Transverse colon (tissue), 4 donors: ENCODE data around the gene LPAR2. TPM values are rescaled to one million over a fixed set of nuclear protein-coding genes. Genes with fewer than 3 reads are reported as not detected.

Source experiments
- DNase-seq: peaks from one replicate; pipeline ENCODE4 v3.0.0-alpha.2; 2019
- H3K27ac ChIP-seq, 4 donors: fragments of 200-600 bp; sonication (generic); 2 replicates each; pipeline ENCODE4 v1.5.1; 2016 to 2018; ENCODE audit warnings: inconsistent platforms in 4 of 4
- H3K27me3 ChIP-seq: fragments of 200-600 bp; sonication (generic); 2 replicates; pipeline ENCODE4 v1.5.1; 2017; ENCODE audit warnings: inconsistent platforms
- H3K36me3 ChIP-seq, 4 donors: fragments of 200-600 bp; sonication (generic); 2 replicates each; pipeline ENCODE4 v1.5.1; 2017 to 2019; ENCODE audit warnings: inconsistent platforms in 4 of 4
- H3K4me1 ChIP-seq, 4 donors: fragments of 200-600 bp; sonication (generic); 2 replicates each; pipeline ENCODE4 v1.5.1; 2017 to 2020; ENCODE audit warnings: inconsistent platforms in 4 of 4
- H3K4me3 ChIP-seq, 4 donors: fragments of 200-600 bp; sonication (generic); 1 replicate in 1 of 4; 2 replicates in 3 of 4; pipeline versions ENCODE4 v1.5.1 to v1.6.1; 2017 to 2019; ENCODE audit warnings: inconsistent platforms in 4 of 4
- H3K9me3 ChIP-seq, 2 donors: fragments of 200-600 bp; sonication (generic); 2 replicates each; pipeline ENCODE4 v1.5.1; 2017 to 2019; ENCODE audit warnings: inconsistent platforms in 2 of 2
- CTCF ChIP-seq, 5 experiments: fragments of 200-600 bp in 3 of 5; fragments of 450-650 bp in 2 of 5; sonication (generic) in 3 of 5; IDR thresholded peaks; 1 replicate in 2 of 5; 2 replicates in 3 of 5; pipeline ENCODE4 v1.5.1; 2016 to 2017; ENCODE audit warnings: antibody characterized with exemption in 5 of 5, inconsistent platforms in 3 of 5, mild to moderate bottlenecking in 2 of 5, moderate library complexity in 1 of 5
- EP300 ChIP-seq: sonication (generic); formaldehyde crosslinking; IDR thresholded peaks from one replicate; pipeline ENCODE4 v1.6.1; 2017; ENCODE audit warnings: antibody characterized with exemption, low read depth
- POLR2A ChIP-seq: fragments of 450-650 bp; IDR thresholded peaks from one replicate; pipeline ENCODE4 v1.6.1; 2016; ENCODE audit warnings: antibody characterized with exemption, mild to moderate bottlenecking, moderate library complexity
- POLR2AphosphoS5 ChIP-seq, 3 donors: sonication (generic); formaldehyde crosslinking; IDR thresholded peaks; one replicate each; pipeline ENCODE4 v1.6.1; 2016; ENCODE audit warnings: antibody characterized with exemption in 3 of 3
- WGBS, 2 donors: methylation state at CpG; one replicate each; pipeline ENCODE4 v1.1.5; 2018; ENCODE audit warnings: low coverage in 1 of 2; 5-methylcytosine and 5-hydroxymethylcytosine counted together
- in situ Hi-C, 4 donors: fragments of 200-750 bp; cut with MboI; loops; one replicate each; pipeline versions ENCODE4 v1.15.0 to v1.15.1; 2017; ENCODE audit warnings: low sequenced_read_pairs in 3 of 4, low pct_ligation_motif_present in 1 of 4, low pct_unique_long_range_greater_than_20kb in 1 of 4
- intact Hi-C: fragments of 100-400 bp; cut with DNase I; formaldehyde crosslinking; loops from one replicate; pipeline ENCODE4 v1.15.1; 2023; ENCODE audit warnings: low total_unique reads
- total RNA-seq, 4 donors: library from RNA; depleted of rRNA; stranded (reverse); fragments of >200 nt; gene quantifications; one replicate each; pipeline ENCODE4 v1.1.0, GENCODE V29; 2016

Gene LPAR2
- total RNA-seq, 4 donors from 2014 or later: 19.2 to 52.5 (median 32.6) TPM

DNA sequence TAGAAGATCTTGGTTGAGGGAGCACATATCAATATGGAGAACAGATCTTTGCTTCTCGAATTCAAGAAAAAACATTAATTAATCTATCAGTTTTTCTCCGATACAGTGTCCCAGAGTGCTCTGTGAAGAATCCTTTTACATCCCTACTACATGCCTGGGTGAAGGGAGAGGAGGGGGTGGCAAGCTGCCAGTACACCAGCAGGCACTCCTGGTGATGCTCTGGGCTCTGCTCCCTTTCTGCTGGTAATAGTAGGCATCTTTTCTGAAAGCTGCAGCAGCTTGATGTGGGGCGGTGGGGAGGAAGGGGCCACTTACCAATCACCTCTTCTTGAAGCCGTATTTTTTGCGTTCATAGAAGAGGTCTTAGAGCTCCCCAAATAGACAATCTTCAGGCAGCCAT is 40.2 kb downstream of the LPAR2 start:
- TF ChIP-seq POLR2AphosphoS5 (IDR thresholded peaks at IDR 0.05): no peak
- H3K9me3 ChIP-seq: no peaks in the 10 kb centered on the region
- DNase-seq: no peak
- H3K27ac ChIP-seq: no peak overlapping the region
- peaks cover 0 to 13% (median 8%) of the 10 kb centered on the region in 4 donors for H3K4me1 ChIP-seq
- 84 to 93% methylated on average over 3 to 5 of the region's 5 CpGs for WGBS, 2 donors
- no peaks in the 10 kb centered on the region for H3K36me3 ChIP-seq
- intact Hi-C loops: no loop called here
- in situ Hi-C loops: no loop called here
- no peak overlapping the region for H3K4me3 ChIP-seq
- H3K27me3 ChIP-seq: no peaks in the 10 kb centered on the region

GRCh38 chr19:19584356-19584755 is 43.7 kb downstream of the LPAR2 start:
- intact Hi-C loops: no loop called here
- peaks cover 0 to 18% (median 9%) of the 10 kb centered on the region in 4 donors for H3K4me1 ChIP-seq
- in situ Hi-C loops: no loop called here

DNA sequence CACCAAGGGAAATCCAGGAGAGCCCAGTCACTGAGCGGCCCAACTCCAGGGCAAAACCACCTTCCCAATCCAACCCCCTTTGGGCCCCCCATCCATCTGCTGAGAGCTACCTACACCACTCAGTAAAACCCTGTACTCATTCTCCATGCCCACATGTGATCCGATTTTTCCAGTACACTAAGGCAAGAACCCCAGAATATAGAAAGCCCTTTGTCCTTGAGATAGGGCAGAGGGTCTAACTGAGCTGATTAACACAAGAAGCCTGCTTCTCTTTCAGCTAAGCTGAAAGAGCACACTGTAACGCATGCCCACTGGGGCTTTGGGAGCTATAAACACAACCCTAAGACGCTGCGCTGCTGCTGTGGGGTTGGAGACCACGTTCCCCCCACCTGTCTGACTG is 45.5 kb downstream of the LPAR2 start:
- in situ Hi-C loops: no loop called here
- H3K4me3 ChIP-seq: no peak overlapping the region
- intact Hi-C loops: no loop called here
- TF ChIP-seq POLR2A (no peak), CTCF (IDR thresholded peaks at IDR 0.05) (no peak), EP300 (no peak), POLR2AphosphoS5 (IDR thresholded peaks at IDR 0.05) (no peak)
- no peaks in the 10 kb centered on the region for H3K9me3 ChIP-seq
- no peak for DNase-seq
- H3K27ac ChIP-seq: no peak overlapping the region
- 88 to 100% methylated on average over 3 to 6 of the region's 6 CpGs for WGBS, 2 donors
- no peaks in the 10 kb centered on the region for H3K36me3 ChIP-seq
- H3K27me3 ChIP-seq: no peaks in the 10 kb centered on the region
- H3K4me1 ChIP-seq: peaks cover 0 to 18% (median 9%) of the 10 kb centered on the region in 4 donors

More at GRCh38 chr19:19584356-19584755, 43.7 kb downstream of the LPAR2 start:
- WGBS, 2 donors: 94 to 95% methylated on average over 3 to 6 of the region's 6 CpGs
- no peak for TF ChIP-seq POLR2A
- TF ChIP-seq CTCF (IDR thresholded peaks at IDR 0.05): no peak
- TF ChIP-seq EP300: no peak
- no peak for TF ChIP-seq POLR2AphosphoS5 (IDR thresholded peaks at IDR 0.05)
- H3K27ac ChIP-seq: no peak overlapping the region
- DNase-seq: no peak
- H3K27me3 ChIP-seq: no peaks in the 10 kb centered on the region
- H3K9me3 ChIP-seq: no peaks in the 10 kb centered on the region
- no peak overlapping the region for H3K4me3 ChIP-seq
- no peaks in the 10 kb centered on the region for H3K36me3 ChIP-seq

- no peaks in the 10 kb centered on the region for H3K36me3 ChIP-seq
- H3K9me3 ChIP-seq: no peaks in the 10 kb centered on the region
- H3K27ac ChIP-seq: no peak overlapping the region
- H3K4me3 ChIP-seq: no peak overlapping the region
- WGBS, 2 donors: 95 to 100% methylated on average over 1 to 13 of the region's 13 CpGs
- DNase-seq: no peak
- TF ChIP-seq EP300 (no peak), POLR2AphosphoS5 (IDR thresholded peaks at IDR 0.05) (no peak), POLR2A (no peak), CTCF (IDR thresholded peaks at IDR 0.05) (no peak)
- H3K27me3 ChIP-seq: no peaks in the 10 kb centered on the region
- intact Hi-C loops (no loop called here), in situ Hi-C loops (no loop called here)
- peaks cover 0 to 18% (median 9%) of the 10 kb centered on the region in 4 donors for H3K4me1 ChIP-seq
These were observed 46.6 kb downstream of the LPAR2 start for GRCh38 chr19:19581391-19581790.

DNA sequence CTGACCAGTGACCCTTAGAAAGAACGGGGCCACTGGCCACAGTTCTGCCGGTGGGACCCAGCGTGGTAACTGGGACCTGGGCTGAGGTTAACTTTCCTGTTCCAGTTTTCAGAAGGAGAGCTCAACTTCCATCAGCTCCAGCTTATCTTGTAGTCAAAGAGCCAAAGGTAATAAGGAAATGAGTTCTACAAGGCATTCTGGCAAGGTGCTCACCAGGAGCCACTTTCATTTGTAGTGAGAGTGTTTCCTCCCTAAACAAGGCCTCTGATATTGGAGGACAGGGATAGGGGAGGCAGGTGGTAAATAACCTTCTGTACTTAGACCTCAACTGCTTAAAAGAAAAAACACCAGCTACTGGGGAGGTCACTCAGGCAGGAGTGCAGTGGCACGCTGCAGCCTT is 47.6 kb downstream of the LPAR2 start:
- H3K4me3 ChIP-seq: no peak overlapping the region
- H3K4me1 ChIP-seq: peaks cover 0 to 18% (median 9%) of the 10 kb centered on the region in 4 donors
- TF ChIP-seq CTCF (IDR thresholded peaks at IDR 0.05): no peak
- TF ChIP-seq POLR2A: no peak
- TF ChIP-seq POLR2AphosphoS5 (IDR thresholded peaks at IDR 0.05): no peak
- no peak for TF ChIP-seq EP300
- H3K9me3 ChIP-seq: no peaks in the 10 kb centered on the region
- no peaks in the 10 kb centered on the region for H3K36me3 ChIP-seq
- in situ Hi-C loops (no loop called here), intact Hi-C loops (no loop called here)
- WGBS, 2 donors: 43% methylated on average over 4 of the region's 4 CpGs; no CpG with 5 or more reads in 1 of the 2 donors
- H3K27ac ChIP-seq: peak overlapping the region; percentile 39 to 70 (median 64)
- no peak for DNase-seq
- no peaks in the 10 kb centered on the region for H3K27me3 ChIP-seq
